K562 (cell line): ENCODE data around the gene IL11. TPM values are rescaled to one million over a fixed set of nuclear protein-coding genes. Genes with fewer than 3 reads are reported as not detected.

ENCODE experiments used
- ATAC-seq: fragments of 200-7000 bp; cut with Tn5 transposase; 3 replicates; pipeline ENCODE4 v1.9.1; 2020; ENCODE audit warnings: moderate library complexity
- BruUV-seq: library from RNA; stranded (reverse); fragments of 400-500 nt; replicated peaks from 2 replicates; lab custom pipeline; 2021; lab: Mats Ljungman, UMichigan
- CTCF ChIA-PET: fragments of 300-600 bp; formaldehyde crosslinking; extraction: SDS; loops from one replicate; lab custom pipeline; 2021; ENCODE audit warnings: low intra/inter-chr PET ratio; lab: Yijun Ruan, JAX
- POLR2A ChIA-PET: fragments of 300-600, 350-650 bp; sonication (Branson Sonifier 250); formaldehyde crosslinking; extraction: SDS; loops from one replicate; lab custom pipeline; 2021; ENCODE audit warnings: antibody characterized with exemption, inconsistent platforms; lab: Yijun Ruan, JAX
- DNase-seq, 4 experiments: peaks; one replicate each; pipeline versions ENCODE4 v3.0.0 to v3.0.0-alpha.2; 2011 to 2018; ENCODE audit warnings: low spot score in 3 of 4, mixed read lengths in 3 of 4; ENCODE audit errors: extremely low read depth in 1 of 4
- FAIRE-seq: peaks from 2 replicates; lab custom pipeline; 2011; peaks lifted over from hg19 to GRCh38; lab: Jason Lieb, UNC
- H2AFZ ChIP-seq: 2 replicates; pipeline ENCODE4 v1.6.0; 2011; ENCODE audit warnings: low read depth, low read length, control low read depth, inconsistent platforms
- H3K27ac ChIP-seq: fragments of 200-600 bp; 3 replicates; pipeline ENCODE4 v1.8.0; 2011; ENCODE audit warnings: low read depth, mild to moderate bottlenecking, control low read depth, inconsistent platforms, low read length, moderate library complexity, mixed read lengths; ENCODE audit errors: extremely low read depth
- H3K27me3 ChIP-seq, 2 experiments: fragments of 300-600 bp in 1 of 2; 2 replicates in 1 of 2; 3 replicates in 1 of 2; pipeline versions ENCODE4 v1.6.0 to v1.8.0; 2011; ENCODE audit warnings: inconsistent platforms in 2 of 2, low read length in 2 of 2, mild to moderate bottlenecking in 1 of 2, mixed read lengths in 1 of 2, moderate library complexity in 1 of 2; ENCODE audit not compliant: control insufficient read depth in 2 of 2, insufficient read depth in 2 of 2
- H3K36me3 ChIP-seq: fragments of 300-600 bp; 3 replicates; pipeline ENCODE4 v1.8.0; 2011; ENCODE audit warnings: mild to moderate bottlenecking, low read length, inconsistent platforms; ENCODE audit not compliant: control insufficient read depth, insufficient read depth
- H3K4me1 ChIP-seq, 2 experiments: fragments of 200-600 bp in 1 of 2; replicated peaks in 1 of 2; 2 replicates in 1 of 2; 3 replicates in 1 of 2; pipeline versions ENCODE4 v1.5.1 to v1.8.0; 2011; ENCODE audit warnings: inconsistent platforms in 2 of 2, low read length in 2 of 2, mild to moderate bottlenecking in 1 of 2, mixed read lengths in 1 of 2, moderate library complexity in 1 of 2; ENCODE audit not compliant: control insufficient read depth in 2 of 2, insufficient read depth in 2 of 2
- H3K4me2 ChIP-seq: 2 replicates; pipeline ENCODE4 v1.6.1; 2011; ENCODE audit warnings: low read length, control low read depth, inconsistent platforms, mixed read lengths; ENCODE audit not compliant: insufficient read depth
- H3K4me3 ChIP-seq: fragments of 200-600 bp; sonication (generic), shearing (Covaris generic); 2 replicates; pipeline ENCODE4 v1.5.1; 2016; ENCODE audit warnings: control low read depth, inconsistent platforms
- H3K79me2 ChIP-seq: fragments of 200-600 bp; 3 replicates; pipeline ENCODE4 v1.8.0; 2011; ENCODE audit warnings: low read length, inconsistent platforms; ENCODE audit not compliant: control insufficient read depth, insufficient read depth
- H3K9ac ChIP-seq, 2 experiments: 2 replicates each; pipeline versions ENCODE4 v1.6.0 to v1.6.1; 2011; ENCODE audit warnings: low read depth in 2 of 2, low read length in 2 of 2, control low read depth in 1 of 2, inconsistent platforms in 1 of 2, mild to moderate bottlenecking in 1 of 2, mixed read lengths in 1 of 2; ENCODE audit not compliant: insufficient read depth in 1 of 2
- H3K9me1 ChIP-seq: one replicate; pipeline ENCODE4 v1.6.0; 2011; ENCODE audit warnings: inconsistent platforms, mild to moderate bottlenecking, low read length, moderate library complexity; ENCODE audit not compliant: control insufficient read depth, insufficient read depth
- H3K9me3 ChIP-seq: replicated peaks from 2 replicates; pipeline ENCODE4 v1.5.1; 2011; ENCODE audit warnings: low read depth, low read length, inconsistent platforms; ENCODE audit not compliant: control insufficient read depth, insufficient read depth
- H4K20me1 ChIP-seq: replicated peaks from 2 replicates; pipeline ENCODE4 v1.6.1; 2011; ENCODE audit warnings: low read length, inconsistent platforms, mixed read lengths; ENCODE audit not compliant: control insufficient read depth, insufficient read depth
- ARID1B ChIP-seq: fragments of 450-650 bp; IDR thresholded peaks from 2 replicates; pipeline ENCODE4 v1.6.1; 2016; ENCODE audit warnings: antibody characterized with exemption, mild to moderate bottlenecking, inconsistent platforms
- CBX3 ChIP-seq, 2 experiments: IDR thresholded peaks; 1 replicate in 1 of 2; 2 replicates in 1 of 2; pipeline ENCODE4 v1.6.1; 2012; ENCODE audit warnings: inconsistent platforms in 2 of 2, low read length in 2 of 2, borderline replicate concordance in 1 of 2, control low read depth in 1 of 2
- CREB3L1 ChIP-seq: fragments of 450-650 bp; IDR thresholded peaks from 2 replicates; pipeline ENCODE4 v1.6.1; 2014; ENCODE audit warnings: low read depth, mild to moderate bottlenecking, moderate library complexity, borderline replicate concordance
- E2F1 ChIP-seq: sonication (generic); formaldehyde crosslinking; IDR thresholded peaks from 2 replicates; pipeline ENCODE4 v1.8.1; 2023; ENCODE audit warnings: mild to moderate bottlenecking, missing genetic modification reagents, moderate library complexity
- HNRNPH1 ChIP-seq: fragments of 200-400 bp; formaldehyde crosslinking; optimal IDR thresholded peaks from 2 replicates; pipeline ENCODE3; 2017; ENCODE audit warnings: low read depth, mild to moderate bottlenecking, low read length, moderate library complexity
- KDM2B ChIP-seq: fragments of 250-450 bp; sonication (Bioruptor Pico); IDR thresholded peaks from 2 replicates; pipeline ENCODE4 v1.8.0; 2021; ENCODE audit warnings: mild to moderate bottlenecking, moderate library complexity
- MNT ChIP-seq, 2 experiments: fragments of 450-650 bp; conservative IDR thresholded peaks; 2 replicates each; pipeline ENCODE4 v1.6.1; 2017; ENCODE audit warnings: mild to moderate bottlenecking in 2 of 2, moderate library complexity in 2 of 2
- NONO ChIP-seq, 2 experiments: fragments of 200-400 bp in 1 of 2; fragments of 450-650 bp in 1 of 2; formaldehyde crosslinking in 1 of 2; IDR thresholded peaks; 2 replicates each; pipeline ENCODE4 v1.6.1; 2017; ENCODE audit warnings: low read depth in 2 of 2, mild to moderate bottlenecking in 2 of 2, moderate library complexity in 2 of 2, low read length in 1 of 2
- NRF1 ChIP-seq, 2 experiments: fragments of 450-650 bp; IDR thresholded peaks in 1 of 2; conservative IDR thresholded peaks in 1 of 2; 2 replicates each; pipeline ENCODE4 v1.6.1; 2014; ENCODE audit warnings: mild to moderate bottlenecking in 2 of 2
- TRIM28 ChIP-seq: fragments of 450-650 bp; IDR thresholded peaks from 2 replicates; pipeline ENCODE4 v1.6.1; 2017
- ZBTB9 ChIP-seq: fragments of 450-650 bp; formaldehyde crosslinking; IDR thresholded peaks from 2 replicates; pipeline ENCODE4 v1.4.0; 2020; ENCODE audit warnings: mild to moderate bottlenecking, moderate library complexity
- ZNF23 ChIP-seq: fragments of 250-450 bp; sonication (Bioruptor Pico); IDR thresholded peaks from 2 replicates; pipeline ENCODE4 v1.4.0; 2020; ENCODE audit warnings: mild to moderate bottlenecking
- ZNF280A ChIP-seq: fragments of 450-650 bp; IDR thresholded peaks from 2 replicates; pipeline ENCODE4 v1.6.1; 2018; ENCODE audit warnings: mild to moderate bottlenecking, low read depth; ENCODE audit not compliant: partially characterized antibody
- ZNF77 ChIP-seq: fragments of 250-450 bp; sonication (Bioruptor Pico); IDR thresholded peaks from 2 replicates; pipeline ENCODE4 v1.5.0; 2020
- WGBS: fragments of 100-300 bp; shearing (Covaris generic); methylation state at CpG from one replicate; pipeline ENCODE4 v1.1.6; 2016; ENCODE audit warnings: low coverage, mixed read lengths; ENCODE audit not compliant: insufficient coverage; ENCODE audit errors: missing lambda C conversion rate; 5-methylcytosine and 5-hydroxymethylcytosine counted together
- in situ Hi-C: fragments of 300-500 bp; cut with MboI; formaldehyde crosslinking; loops from 4 replicates; pipeline ENCODE4 v1.15.0; 2018; ENCODE audit warnings: inconsistent platforms, mixed read lengths
- intact Hi-C: fragments of 100-400 bp; cut with micrococcal nuclease; formaldehyde crosslinking; loops from 2 replicates; pipeline ENCODE4 v1.14.2; 2022
- polyA plus RNA-seq, 8 experiments: library from polyadenylated mRNA; depleted of rRNA in 4 of 8; stranded (reverse) in 5 of 8; unstranded in 3 of 8; fragments of >200 nt; fragmentation: Nextera tagmentation in 2 of 8; fragmentation: Illumina TruSeq in 1 of 8; extraction: Ambion mirVana in 2 of 8; extraction: Trizol in 1 of 8; gene quantifications; 2 replicates each; pipeline versions ENCODE4 v1.2.1 to v1.2.3, GENCODE V29; 2011 to 2014; ENCODE audit warnings: inconsistent platforms in 1 of 8, missing spikeins in 1 of 8
- total RNA-seq, 7 experiments: library from RNA; depleted of rRNA in 6 of 7; stranded (reverse); fragments of >200 nt in 6 of 7; fragmentation: Illumina TruSeq in 2 of 7; extraction: Trizol in 2 of 7; gene quantifications; 2 replicates each; pipeline versions ENCODE4 v1.2.1 to v1.2.3, GENCODE V29; 2011 to 2021; ENCODE audit warnings: low replicate concordance in 1 of 7

Gene IL11
- total and polyA plus RNA-seq, 9 of the 15 experiments (the other 6 are each of a cell fraction or from before 2014, with no cell fraction given), result 0.04 to 0.42 (median 0.06) TPM; not detected in 6

GRCh38 chr19:55419624-55420236, 49.5 kb upstream of the IL11 start:
- peaks cover 8 to 9% of the 10 kb centered on the region in 2 experiments for H3K27me3 ChIP-seq
- no TSS peak for BruUV-seq
- ATAC-seq (no peak; the same call in 2 of the 3 replicates), FAIRE-seq (no peak), DNase-seq (no peak)
- H2AFZ ChIP-seq, result no peak overlapping the region
- in situ Hi-C loops, result no loop called here
- H3K4me3 ChIP-seq, result no peak overlapping the region
- intact Hi-C loops, result loop anchor here (10.0 kb wide), 1 partner anchor 335 kb away; no protein-coding TSS in a partner anchor
- no peaks in the 10 kb centered on the region for H3K36me3 ChIP-seq
- no peak overlapping the region for H3K27ac ChIP-seq
- H3K9me1 ChIP-seq, result no peaks in the 10 kb centered on the region
- H3K4me2 ChIP-seq, result no peak overlapping the region
- no peaks in the 10 kb centered on the region for H3K79me2 ChIP-seq
- peaks cover 7% of the 10 kb centered on the region; the same call in 1 of the 2 replicates for H3K9me3 ChIP-seq
- CTCF ChIA-PET, result no interaction called here
- H3K4me1 ChIP-seq, result peaks cover 4 to 10% of the 10 kb centered on the region in 2 experiments; a peak in 3 of 5 replicates
- POLR2A ChIA-PET, result interaction anchor here (0.8 to 2.5 kb wide), 4 partner anchors 9 to 20 kb away, joined by 3 to 14 read pairs (median 6); partner anchors contain the start of gene UBE2S
- no peak overlapping the region for H3K9ac ChIP-seq
- no peaks in the 10 kb centered on the region for H4K20me1 ChIP-seq
- WGBS, result 10% methylated on average over 5 of the region's 5 CpGs
- TF ChIP-seq HNRNPH1, result no peak
- peak; percentile 60 for TF ChIP-seq ZNF280A
- TF ChIP-seq CREB3L1, result no peak
- peak; percentile 76; the same call in 1 of the 2 replicates for TF ChIP-seq TRIM28
- TF ChIP-seq ARID1B, result no peak
- TF ChIP-seq ZBTB9 (CRISPR knock-in tag), result no peak
- peak in 1 of 2 experiments; percentile 60; a peak in 1 of 3 replicates for TF ChIP-seq CBX3 (IDR thresholded peaks at IDR 0.05; ENCODE audit: borderline replicate concordance in 1 of 2, low read length in 2 of 2)
- TF ChIP-seq E2F1 (CRISPR knock-in tag), result no peak
- TF ChIP-seq ZNF23 (CRISPR knock-in tag), result no peak
- TF ChIP-seq NRF1 (conservative IDR thresholded peaks at IDR 0.05 in 1 of 2, IDR thresholded peaks at IDR 0.05 in 1 of 2), result no peak
- no peak for TF ChIP-seq KDM2B (CRISPR knock-in tag)
- no peak for TF ChIP-seq NONO (IDR thresholded peaks at IDR 0.05; ENCODE audit: low read depth in 2 of 2, low read length in 1 of 2)
- TF ChIP-seq MNT (conservative IDR thresholded peaks at IDR 0.05), result no peak
- no peak for TF ChIP-seq ZNF77 (CRISPR knock-in tag)
